Esophagus muscularis mucosa (tissue), 4 donors: ENCODE measurements around the gene CNIH4. TPM values are rescaled to one million over a fixed set of nuclear protein-coding genes. Genes with fewer than 3 reads are reported as not detected.
"Not testable (repeated sequence)": the region's sequence is repeated elsewhere in the genome, so short reads cannot be mapped to it uniquely, and the experiment has no call there.

ENCODE experiments used
- DNase-seq: peaks from one replicate; pipeline ENCODE4 v3.0.0-alpha.2; 2017; ENCODE audit errors: extremely low spot score
- H3K27ac ChIP-seq, 4 donors: fragments of 200-600 bp; sonication (generic); replicated peaks in 1 of 4; 1 replicate in 3 of 4; 2 replicates in 1 of 4; pipeline ENCODE4 v1.5.1; 2016 to 2019; ENCODE audit warnings: mild to moderate bottlenecking in 1 of 4
- H3K27me3 ChIP-seq, 4 donors: fragments of 200-600 bp; sonication (generic); one replicate each; pipeline versions ENCODE4 v1.5.1 to v1.6.0; 2016 to 2019
- H3K36me3 ChIP-seq, 4 donors: fragments of 200-600 bp; sonication (generic); one replicate each; pipeline ENCODE4 v1.5.1; 2016 to 2019
- H3K4me1 ChIP-seq, 4 donors: fragments of 200-600 bp; sonication (generic); one replicate each; pipeline ENCODE4 v1.5.1; 2016 to 2019
- H3K4me3 ChIP-seq, 4 donors: fragments of 200-600 bp; sonication (generic); 1 replicate in 2 of 4; 2 replicates in 2 of 4; pipeline ENCODE4 v1.5.1; 2016 to 2019; ENCODE audit warnings: mild to moderate bottlenecking in 4 of 4, moderate library complexity in 1 of 4
- H3K9me3 ChIP-seq, 4 donors: fragments of 200-600 bp; sonication (generic); 1 replicate in 3 of 4; 2 replicates in 1 of 4; pipeline ENCODE4 v1.5.1; 2016 to 2019
- EP300 ChIP-seq: sonication (generic); formaldehyde crosslinking; IDR thresholded peaks from one replicate; pipeline ENCODE4 v1.6.1; 2017; ENCODE audit warnings: antibody characterized with exemption
- POLR2A ChIP-seq: fragments of 450-650 bp; IDR thresholded peaks from one replicate; pipeline ENCODE4 v1.6.1; 2017; ENCODE audit warnings: antibody characterized with exemption, moderate library complexity, mild to moderate bottlenecking, low read depth
- POLR2AphosphoS5 ChIP-seq, 2 donors: sonication (generic); formaldehyde crosslinking; IDR thresholded peaks; one replicate each; pipeline ENCODE4 v1.6.1; 2017; ENCODE audit warnings: antibody characterized with exemption in 2 of 2
- WGBS: methylation state at CpG from one replicate; pipeline ENCODE4 v1.1.5; 2018; 5-methylcytosine and 5-hydroxymethylcytosine counted together
- intact Hi-C: fragments of 100-400 bp; cut with DNase I; formaldehyde crosslinking; loops from one replicate; pipeline ENCODE4 v1.15.1; 2023
- total RNA-seq, 4 donors: library from RNA; depleted of rRNA; stranded (reverse); fragments of >200 nt; gene quantifications; one replicate each; pipeline versions ENCODE4 v1.1.0 to v1.2.1, GENCODE V29; 2016
- TF ChIP-seq, protein P1 (sequence below), 3 experiments: fragments of 200-600 bp in 2 of 3; fragments of 450-650 bp in 1 of 3; sonication (generic) in 2 of 3; IDR thresholded peaks; one replicate each; pipeline ENCODE4 v1.5.1; 2017 to 2019; ENCODE audit warnings: antibody characterized with exemption in 3 of 3, mild to moderate bottlenecking in 2 of 3, moderate library complexity in 1 of 3

The CNIH4 gene
- total RNA-seq, 4 donors from 2014 or later = 34.0 to 61.0 (median 46.9) TPM

DNA sequence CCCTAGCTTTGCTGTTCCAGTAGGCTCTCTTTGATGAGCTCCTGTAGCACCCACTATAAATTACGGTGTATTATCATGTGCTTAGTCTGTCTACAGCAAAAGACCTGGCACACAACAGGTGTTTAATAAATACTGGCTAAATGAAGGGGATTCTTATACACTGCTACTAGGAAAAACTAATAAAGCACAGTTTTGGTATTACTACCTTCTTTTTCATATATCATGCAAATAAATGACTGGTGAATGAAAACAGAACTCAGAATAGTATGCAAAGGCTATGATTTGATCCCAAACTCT lies 51.6 kb downstream of the CNIH4 start:
- Histone ChIP-seq H3K27me3 (no peaks in the 10 kb centered on the region), H3K9me3 (no peaks in the 10 kb centered on the region), H3K4me1 (peaks cover 0 to 30% (median 16%) of the 10 kb centered on the region in 4 donors), H3K4me3 (no peak overlapping the region), H3K27ac (peak overlapping the region in 2 of 4 donors; percentile 12 to 21), H3K36me3 (peaks cover 63 to 98% (median 83%) of the 10 kb centered on the region in 4 donors)
- intact Hi-C loops = no loop called here
- DNase-seq = no peak
- 92% methylated on average over 1 of the region's 1 CpG for WGBS
- TF ChIP-seq, protein P1, sequence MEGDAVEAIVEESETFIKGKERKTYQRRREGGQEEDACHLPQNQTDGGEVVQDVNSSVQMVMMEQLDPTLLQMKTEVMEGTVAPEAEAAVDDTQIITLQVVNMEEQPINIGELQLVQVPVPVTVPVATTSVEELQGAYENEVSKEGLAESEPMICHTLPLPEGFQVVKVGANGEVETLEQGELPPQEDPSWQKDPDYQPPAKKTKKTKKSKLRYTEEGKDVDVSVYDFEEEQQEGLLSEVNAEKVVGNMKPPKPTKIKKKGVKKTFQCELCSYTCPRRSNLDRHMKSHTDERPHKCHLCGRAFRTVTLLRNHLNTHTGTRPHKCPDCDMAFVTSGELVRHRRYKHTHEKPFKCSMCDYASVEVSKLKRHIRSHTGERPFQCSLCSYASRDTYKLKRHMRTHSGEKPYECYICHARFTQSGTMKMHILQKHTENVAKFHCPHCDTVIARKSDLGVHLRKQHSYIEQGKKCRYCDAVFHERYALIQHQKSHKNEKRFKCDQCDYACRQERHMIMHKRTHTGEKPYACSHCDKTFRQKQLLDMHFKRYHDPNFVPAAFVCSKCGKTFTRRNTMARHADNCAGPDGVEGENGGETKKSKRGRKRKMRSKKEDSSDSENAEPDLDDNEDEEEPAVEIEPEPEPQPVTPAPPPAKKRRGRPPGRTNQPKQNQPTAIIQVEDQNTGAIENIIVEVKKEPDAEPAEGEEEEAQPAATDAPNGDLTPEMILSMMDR (IDR thresholded peaks at IDR 0.05) = no peak
- TF ChIP-seq POLR2A (no peak), POLR2AphosphoS5 (IDR thresholded peaks at IDR 0.05) (no peak), EP300 (no peak)

DNA sequence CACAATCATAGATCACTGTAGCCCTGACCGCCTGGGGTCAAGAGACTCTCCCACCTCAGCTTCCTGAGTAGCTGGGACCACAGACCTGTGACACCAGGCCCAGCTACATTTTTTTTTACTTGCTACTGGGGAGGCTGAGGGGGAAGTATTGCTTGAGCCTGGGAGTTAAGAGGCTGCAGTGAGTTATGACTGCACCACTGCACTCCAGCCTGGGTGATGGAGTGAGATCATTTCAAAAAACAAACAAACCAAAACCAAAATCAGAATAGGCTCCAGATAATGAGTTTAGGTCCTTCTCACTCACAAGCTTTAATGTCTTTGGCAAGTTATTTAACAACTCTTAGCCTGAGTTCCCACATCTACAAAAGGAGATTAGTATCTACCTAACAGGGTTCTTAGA lies 55.1 kb downstream of the CNIH4 start:
- TF ChIP-seq, protein P1 (IDR thresholded peaks at IDR 0.05) = no peak
- no peak for TF ChIP-seq POLR2A
- Histone ChIP-seq H3K27ac (no peak overlapping the region), H3K27me3 (no peaks in the 10 kb centered on the region), H3K4me3 (no peak overlapping the region), H3K9me3 (no peaks in the 10 kb centered on the region), H3K4me1 (peaks cover 0 to 20% (median 13%) of the 10 kb centered on the region in 4 donors), H3K36me3 (peaks cover 56 to 96% (median 84%) of the 10 kb centered on the region in 4 donors)
- WGBS = 100% methylated on average over 1 of the region's 1 CpG
- DNase-seq = no peak
- intact Hi-C loops = no loop called here

DNA sequence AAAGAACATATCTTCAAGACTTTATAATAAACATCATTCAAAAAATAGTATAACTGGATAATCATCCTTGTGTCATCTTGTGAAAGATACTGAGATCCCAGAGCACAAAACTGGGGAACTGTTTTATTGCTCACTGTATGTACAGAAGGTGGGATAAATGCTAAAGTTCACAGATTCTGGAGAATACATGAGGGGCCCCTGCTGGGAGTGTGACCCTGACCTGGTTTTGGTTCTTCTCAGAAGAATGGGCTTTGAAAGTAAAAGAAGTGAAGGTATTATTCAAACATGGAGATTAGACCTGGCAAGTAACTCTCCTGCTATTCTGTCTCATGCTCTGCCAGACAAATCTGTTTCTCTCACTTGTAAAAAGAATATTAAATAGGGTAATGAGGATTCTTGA lies 63.4 kb downstream of the CNIH4 start:
- Histone ChIP-seq H3K36me3 (peaks cover 83 to 100% (median 95%) of the 10 kb centered on the region in 4 donors), H3K27ac (no peak overlapping the region), H3K27me3 (no peaks in the 10 kb centered on the region), H3K9me3 (no peaks in the 10 kb centered on the region), H3K4me3 (no peak overlapping the region), H3K4me1 (peaks cover 0 to 19% (median 10%) of the 10 kb centered on the region in 4 donors)
- intact Hi-C loops = no loop called here
- TF ChIP-seq POLR2A = no peak
- TF ChIP-seq EP300 = no peak
- DNase-seq = no peak

DNA sequence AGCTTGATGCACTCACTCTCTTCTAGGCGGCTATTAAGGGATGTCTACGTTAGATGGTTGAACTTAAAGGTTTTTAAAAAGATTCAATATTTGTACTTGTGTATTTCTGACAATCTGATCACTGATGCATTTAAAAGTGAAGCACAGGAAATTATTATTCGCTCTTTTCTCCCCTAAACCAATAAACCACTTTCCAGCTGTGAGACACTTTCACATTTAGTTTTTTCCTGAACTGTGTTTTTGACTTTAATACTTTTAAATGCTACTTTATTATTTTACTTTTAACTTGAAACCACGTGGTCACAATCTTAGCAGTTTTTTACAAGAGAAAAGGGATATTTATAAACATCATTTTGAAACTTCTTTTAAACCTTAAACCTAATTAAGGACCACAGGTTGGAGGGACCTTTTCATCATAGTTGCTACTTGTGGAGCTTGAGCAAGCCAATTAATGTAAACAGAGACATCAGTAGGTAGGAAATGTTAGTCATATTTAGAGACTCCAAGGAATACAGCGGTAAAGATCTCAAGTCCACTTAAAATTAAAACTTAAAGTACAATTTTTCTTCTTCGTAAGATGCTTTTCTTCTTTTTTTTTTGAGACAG lies 68.7 kb downstream of the CNIH4 start:
- Histone ChIP-seq H3K9me3 (no peaks in the 10 kb centered on the region), H3K36me3 (peaks cover 39 to 68% (median 57%) of the 10 kb centered on the region in 4 donors), H3K4me3 (no peak overlapping the region), H3K4me1 (peaks cover 24 to 66% (median 56%) of the 10 kb centered on the region in 4 donors), H3K27me3 (no peaks in the 10 kb centered on the region), H3K27ac (no peak overlapping the region)
- TF ChIP-seq EP300 (no peak), POLR2A (no peak), POLR2AphosphoS5 (IDR thresholded peaks at IDR 0.05) (no peak)
- TF ChIP-seq, protein P1 (IDR thresholded peaks at IDR 0.05) = no peak
- 86% methylated on average over 6 of the region's 6 CpGs for WGBS
- no peak for DNase-seq
- intact Hi-C loops = no loop called here

DNA sequence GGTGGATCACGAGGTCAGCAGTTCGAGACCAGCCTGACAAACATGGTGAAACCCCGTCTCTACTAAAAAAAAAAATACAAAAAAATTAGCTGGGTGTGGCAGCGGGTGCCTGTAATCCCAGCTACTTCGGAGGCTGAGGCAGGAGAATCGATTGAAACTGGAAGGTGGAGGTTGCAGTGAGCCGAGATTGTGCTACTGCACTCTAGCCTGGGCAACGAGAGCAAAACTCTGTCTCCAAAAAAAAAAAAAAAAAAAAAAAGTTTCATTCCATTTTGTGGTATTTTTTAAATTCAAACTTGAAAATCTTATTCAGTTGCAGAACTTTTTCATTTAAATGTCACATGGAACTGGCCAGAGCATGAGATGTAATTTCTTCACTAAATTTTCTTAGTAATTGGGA lies 70.2 kb downstream of the CNIH4 start:
- H3K27me3 ChIP-seq, intact Hi-C loops, DNase-seq, H3K4me3 ChIP-seq, H3K9me3 ChIP-seq: not testable (repeated sequence)
- Histone ChIP-seq H3K27ac (peak overlapping the region in 2 of 4 donors; percentile 34 to 97), H3K4me1 (peaks cover 39 to 81% (median 71%) of the 10 kb centered on the region in 4 donors), H3K36me3 (peaks cover 27 to 57% (median 42%) of the 10 kb centered on the region in 4 donors)
- 90% methylated on average over 8 of the region's 8 CpGs for WGBS

DNA sequence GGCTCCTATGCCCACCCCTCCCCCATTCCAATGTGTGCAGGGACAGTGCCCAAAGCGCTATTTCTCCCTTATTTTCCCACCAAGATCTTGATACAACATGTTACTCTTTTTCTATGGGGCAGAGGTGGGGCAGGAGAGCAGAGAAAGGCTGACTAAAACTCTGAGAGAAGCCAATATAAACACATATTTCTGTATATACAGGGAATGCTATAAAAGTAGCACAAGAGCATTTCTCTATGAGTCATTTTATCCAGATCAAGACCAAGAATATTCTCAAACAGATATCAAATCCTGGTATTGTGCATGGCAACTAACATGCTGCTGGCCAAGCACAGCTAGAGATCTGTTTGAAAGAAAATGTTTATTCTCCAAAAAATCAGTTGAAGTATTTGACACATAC lies 70.7 kb downstream of the CNIH4 start:
- Histone ChIP-seq H3K4me3 (no peak overlapping the region), H3K9me3 (no peaks in the 10 kb centered on the region), H3K4me1 (peaks cover 43 to 86% (median 76%) of the 10 kb centered on the region in 4 donors), H3K27me3 (no peaks in the 10 kb centered on the region), H3K27ac (peak overlapping the region; percentile 21 to 97 (median 28)), H3K36me3 (peaks cover 22 to 52% (median 38%) of the 10 kb centered on the region in 4 donors)
- no peak for DNase-seq
- no peak for TF ChIP-seq POLR2AphosphoS5 (IDR thresholded peaks at IDR 0.05)
- no peak for TF ChIP-seq POLR2A
- no peak for TF ChIP-seq EP300
- TF ChIP-seq, protein P1 (IDR thresholded peaks at IDR 0.05) = no peak
- intact Hi-C loops = no loop called here
- 79% methylated on average over 1 of the region's 1 CpG for WGBS

DNA sequence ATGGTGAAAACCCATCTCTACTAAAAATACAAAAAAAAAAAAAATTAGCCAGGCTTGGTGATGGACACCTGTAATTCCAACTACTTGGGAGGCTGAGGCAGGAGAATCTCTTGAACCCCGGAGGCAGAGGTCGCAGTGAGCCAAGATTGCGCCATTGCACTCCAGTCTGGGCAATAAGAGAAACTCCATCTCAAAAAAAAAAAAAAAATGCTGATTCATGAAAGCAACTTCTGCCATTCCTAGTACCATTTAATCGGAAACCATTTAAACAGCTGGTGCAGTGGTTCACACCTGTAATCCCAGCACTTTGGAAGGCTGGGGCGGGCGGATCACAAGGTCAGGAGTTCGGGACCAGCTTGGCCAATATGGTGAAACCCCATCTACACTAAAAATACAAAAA lies 72.0 kb downstream of the CNIH4 start:
- Histone ChIP-seq H3K36me3 (peaks cover 10 to 38% (median 24%) of the 10 kb centered on the region in 4 donors), H3K4me1 (peaks cover 43 to 89% (median 79%) of the 10 kb centered on the region in 4 donors), H3K27ac (peak overlapping the region in 2 of 4 donors; percentile 97)
- H3K27me3 ChIP-seq, intact Hi-C loops, DNase-seq, H3K9me3 ChIP-seq, H3K4me3 ChIP-seq: not testable (repeated sequence)
- 89% methylated on average over 7 of the region's 7 CpGs for WGBS
